HEK293T (cell line): ENCODE data around the gene IL12A.

Experiments
- BHLHE40 ChIP-seq: fragments of 450-650 bp; IDR thresholded peaks from 2 replicates; pipeline ENCODE4 v1.6.1; 2016; ENCODE audit warnings: mild to moderate bottlenecking, moderate library complexity, borderline replicate concordance
- CTBP1 ChIP-seq: fragments of 450-650 bp; IDR thresholded peaks from 2 replicates; pipeline ENCODE4 v1.6.1; 2016; ENCODE audit warnings: borderline replicate concordance
- ELF4 ChIP-seq: fragments of 450-650 bp; IDR thresholded peaks from 2 replicates; pipeline ENCODE4 v1.6.1; 2017; ENCODE audit warnings: antibody characterized with exemption
- FOXA1 ChIP-seq: fragments of 450-650 bp; IDR thresholded peaks from 2 replicates; pipeline ENCODE4 v1.6.1; 2016; ENCODE audit warnings: mild to moderate bottlenecking
- FOXM1 ChIP-seq: fragments of 450-650 bp; IDR thresholded peaks from 2 replicates; pipeline ENCODE4 v1.6.1; 2017; ENCODE audit warnings: mild to moderate bottlenecking, borderline replicate concordance
- HDGF ChIP-seq: fragments of 450-650 bp; IDR thresholded peaks from 2 replicates; pipeline ENCODE4 v1.6.1; 2017; ENCODE audit warnings: antibody characterized with exemption, borderline replicate concordance
- L3MBTL2 ChIP-seq: fragments of 450-650 bp; conservative IDR thresholded peaks from 2 replicates; pipeline ENCODE4 v1.6.1; 2016; ENCODE audit warnings: mild to moderate bottlenecking
- NFRKB ChIP-seq: fragments of 450-650 bp; IDR thresholded peaks from 2 replicates; pipeline ENCODE4 v1.6.1; 2016; ENCODE audit warnings: mild to moderate bottlenecking, moderate library complexity
- SP1 ChIP-seq: fragments of 450-650 bp; IDR thresholded peaks from 2 replicates; pipeline ENCODE4 v1.6.1; 2017
- SUZ12 ChIP-seq: fragments of 450-650 bp; IDR thresholded peaks from 2 replicates; pipeline ENCODE4 v1.6.1; 2016; ENCODE audit warnings: mild to moderate bottlenecking
- TARDBP ChIP-seq: fragments of 450-650 bp; IDR thresholded peaks from 2 replicates; pipeline ENCODE4 v1.6.1; 2016
- ZNF384 ChIP-seq: fragments of 450-650 bp; IDR thresholded peaks from 2 replicates; pipeline ENCODE4 v1.6.1; 2016

DNA sequence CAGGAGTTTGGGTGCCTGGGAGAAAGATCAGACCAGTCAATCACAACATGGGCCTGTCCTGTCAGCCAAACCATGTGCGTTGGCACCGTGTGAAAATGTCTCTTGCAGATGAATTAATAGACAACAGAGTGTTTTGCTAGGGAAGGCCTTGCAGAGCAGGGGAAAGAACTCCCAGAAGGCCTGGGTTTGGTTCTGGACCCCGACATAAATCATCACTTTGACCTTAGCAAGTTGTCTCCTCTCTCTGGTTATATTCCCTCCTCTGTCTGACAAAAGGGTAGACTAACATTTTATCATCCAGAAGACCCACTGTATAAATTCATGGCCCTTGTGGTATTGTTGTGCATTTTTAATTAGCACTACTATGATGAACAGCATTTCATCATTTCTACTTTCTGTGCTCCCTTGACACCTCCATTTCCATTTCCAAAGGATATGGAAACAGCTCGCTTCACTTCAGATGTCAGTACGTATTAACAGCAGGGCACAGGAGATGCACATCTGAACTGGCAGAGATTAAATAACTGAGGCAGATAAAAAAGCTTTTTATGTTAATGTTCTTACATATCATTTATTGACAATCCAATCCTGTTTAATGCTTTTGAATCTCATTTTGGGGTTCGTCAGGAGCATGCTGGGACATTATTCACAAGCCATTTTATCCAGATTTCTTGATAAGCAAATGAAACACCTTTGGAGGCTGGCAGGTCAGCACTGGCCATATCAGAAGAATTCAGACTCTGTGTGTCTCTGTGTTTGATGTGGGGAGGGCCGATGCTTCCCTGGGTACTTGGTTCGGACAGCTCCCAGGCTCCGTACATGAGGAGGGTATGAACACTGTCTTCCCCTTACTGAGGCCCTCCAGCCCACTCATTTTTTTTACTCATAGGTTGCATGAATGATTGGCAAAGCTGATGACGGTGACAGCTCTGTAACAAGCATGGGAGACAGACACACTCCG, 28.2 kb upstream of the IL12A start:
- TF ChIP-seq L3MBTL2 (no peak), FOXM1 (no peak), BHLHE40 (no peak), ELF4 (no peak), NFRKB (no peak), SP1 (no peak), ZNF384 (no peak), FOXA1 (no peak), TARDBP (no peak), SUZ12 (no peak), CTBP1 (no peak), HDGF (no peak)
